ENCODE measurements around the gene BCAT1. TPM values are rescaled to one million over a fixed set of nuclear protein-coding genes. Genes with fewer than 3 reads are reported as not detected.
A peak's percentile ranks its signal among the peaks of the same experiment; 100 is the strongest.

BCAT1 gene
- 102 and 107 TPM in 2 replicates for total RNA-seq (2014; rRNA removed; shearing (Covaris generic))

- Histone ChIP-seq H3K9me3 (replicated peaks) (no peaks in the 10 kb centered on the region), H3K27me3 (replicated peaks) (no peaks in the 10 kb centered on the region), H3K4me1 (replicated peaks) (peaks cover 39% of the 10 kb centered on the region), H3K27ac (peak within 1 kb of the TSS; percentile 84), H3K36me3 (peaks cover 15% of the 10 kb centered on the region), H3K4me3 (peak within 1 kb of the TSS; percentile 77)
- peak; percentile 77 to 87 for DNase-seq (ENCODE audit: low read depth in 1 of 2, low spot score in 2 of 2)
Observed at GRCh38 chr12:24948757-24949722, at the start of gene BCAT1. BCAT1 (minus strand) TSS chr12:24949101; CDS start chr12:24948932, 169 bp downstream.

GRCh38 chr12:24997970-24998582 lies 49.2 kb upstream of the BCAT1 start:
- Histone ChIP-seq H3K36me3 (no peaks in the 10 kb centered on the region), H3K27me3 (replicated peaks) (no peaks in the 10 kb centered on the region), H3K9me3 (replicated peaks) (no peaks in the 10 kb centered on the region), H3K4me1 (replicated peaks) (peaks cover 19% of the 10 kb centered on the region), H3K27ac (no peak overlapping the region), H3K4me3 (no peak overlapping the region)
- DNase-seq (ENCODE audit: low read depth in 1 of 2, low spot score in 2 of 2) = peak in 1 of 2 experiments; percentile 50

GRCh38 chr12:24997496-24997895 lies 48.6 kb upstream of the BCAT1 start:
- DNase-seq (ENCODE audit: low read depth in 1 of 2, low spot score in 2 of 2) = no peak
- Histone ChIP-seq H3K36me3 (no peaks in the 10 kb centered on the region), H3K4me1 (replicated peaks) (peaks cover 19% of the 10 kb centered on the region), H3K9me3 (replicated peaks) (no peaks in the 10 kb centered on the region), H3K4me3 (no peak overlapping the region), H3K27ac (no peak overlapping the region), H3K27me3 (replicated peaks) (no peaks in the 10 kb centered on the region)

GRCh38 chr12:24996820-24997219 lies 47.9 kb upstream of the BCAT1 start:
- H3K4me1 ChIP-seq (replicated peaks) = peaks cover 19% of the 10 kb centered on the region
- H3K27me3 ChIP-seq (replicated peaks) = no peaks in the 10 kb centered on the region
- no peak overlapping the region for H3K27ac ChIP-seq
- H3K9me3 ChIP-seq (replicated peaks) = no peaks in the 10 kb centered on the region
- H3K36me3 ChIP-seq = no peaks in the 10 kb centered on the region
- DNase-seq (ENCODE audit: low read depth in 1 of 2, low spot score in 2 of 2) = no peak
- no peak overlapping the region for H3K4me3 ChIP-seq

- Histone ChIP-seq H3K4me1 (replicated peaks) (peaks cover 19% of the 10 kb centered on the region), H3K9me3 (replicated peaks) (no peaks in the 10 kb centered on the region), H3K4me3 (no peak overlapping the region), H3K27me3 (replicated peaks) (no peaks in the 10 kb centered on the region), H3K27ac (no peak overlapping the region), H3K36me3 (no peaks in the 10 kb centered on the region)
- no peak for DNase-seq (ENCODE audit: low read depth in 1 of 2, low spot score in 2 of 2)
Observed at GRCh38 chr12:24996102-24996797, 47.3 kb upstream of the BCAT1 start.

- no peak overlapping the region for H3K27ac ChIP-seq
- H3K4me1 ChIP-seq (replicated peaks) = peaks cover 17% of the 10 kb centered on the region
- DNase-seq (ENCODE audit: low read depth in 1 of 2, low spot score in 2 of 2) = no peak
- no peaks in the 10 kb centered on the region for H3K27me3 ChIP-seq (replicated peaks)
- H3K4me3 ChIP-seq = no peak overlapping the region
- no peaks in the 10 kb centered on the region for H3K9me3 ChIP-seq (replicated peaks)
- no peaks in the 10 kb centered on the region for H3K36me3 ChIP-seq
Observed at GRCh38 chr12:24993793-24994192, 44.9 kb upstream of the BCAT1 start.

GRCh38 chr12:24991209-24992049 lies 42.5 kb upstream of the BCAT1 start:
- Histone ChIP-seq H3K27ac (no peak overlapping the region), H3K9me3 (replicated peaks) (no peaks in the 10 kb centered on the region), H3K4me3 (no peak overlapping the region), H3K27me3 (replicated peaks) (no peaks in the 10 kb centered on the region), H3K4me1 (replicated peaks) (no peaks in the 10 kb centered on the region), H3K36me3 (no peaks in the 10 kb centered on the region)
- DNase-seq (ENCODE audit: low read depth in 1 of 2, low spot score in 2 of 2) = peak in 1 of 2 experiments; percentile 48

GRCh38 chr12:24989216-24989615 lies 40.3 kb upstream of the BCAT1 start:
- H3K4me3 ChIP-seq = no peak overlapping the region
- H3K27me3 ChIP-seq (replicated peaks) = no peaks in the 10 kb centered on the region
- DNase-seq (ENCODE audit: low read depth in 1 of 2, low spot score in 2 of 2) = no peak
- H3K27ac ChIP-seq = no peak overlapping the region
- H3K4me1 ChIP-seq (replicated peaks) = no peaks in the 10 kb centered on the region
- no peaks in the 10 kb centered on the region for H3K9me3 ChIP-seq (replicated peaks)
- no peaks in the 10 kb centered on the region for H3K36me3 ChIP-seq

- Histone ChIP-seq H3K27ac (no peak overlapping the region), H3K4me1 (replicated peaks) (no peaks in the 10 kb centered on the region), H3K27me3 (replicated peaks) (no peaks in the 10 kb centered on the region), H3K36me3 (no peaks in the 10 kb centered on the region), H3K4me3 (no peak overlapping the region), H3K9me3 (replicated peaks) (no peaks in the 10 kb centered on the region)
- DNase-seq (ENCODE audit: low read depth in 1 of 2, low spot score in 2 of 2) = no peak
Observed at GRCh38 chr12:24982250-24982649, 33.3 kb upstream of the BCAT1 start.

- no peak overlapping the region for H3K4me3 ChIP-seq
- no peak overlapping the region for H3K27ac ChIP-seq
- H3K36me3 ChIP-seq = no peaks in the 10 kb centered on the region
- H3K4me1 ChIP-seq (replicated peaks) = no peaks in the 10 kb centered on the region
- no peaks in the 10 kb centered on the region for H3K27me3 ChIP-seq (replicated peaks)
- DNase-seq (ENCODE audit: low read depth in 1 of 2, low spot score in 2 of 2) = no peak
- H3K9me3 ChIP-seq (replicated peaks) = no peaks in the 10 kb centered on the region
Observed at GRCh38 chr12:24979976-24980730, 31.3 kb upstream of the BCAT1 start.

GRCh38 chr12:24979329-24979728 lies 30.4 kb upstream of the BCAT1 start:
- Histone ChIP-seq H3K27ac (no peak overlapping the region), H3K27me3 (replicated peaks) (no peaks in the 10 kb centered on the region), H3K4me1 (replicated peaks) (no peaks in the 10 kb centered on the region), H3K4me3 (no peak overlapping the region), H3K36me3 (no peaks in the 10 kb centered on the region), H3K9me3 (replicated peaks) (no peaks in the 10 kb centered on the region)
- no peak for DNase-seq (ENCODE audit: low read depth in 1 of 2, low spot score in 2 of 2)

- H3K27me3 ChIP-seq (replicated peaks) = no peaks in the 10 kb centered on the region
- H3K36me3 ChIP-seq = no peaks in the 10 kb centered on the region
- no peaks in the 10 kb centered on the region for H3K9me3 ChIP-seq (replicated peaks)
- no peak overlapping the region for H3K4me3 ChIP-seq
- DNase-seq (ENCODE audit: low read depth in 1 of 2, low spot score in 2 of 2) = no peak
- H3K27ac ChIP-seq = no peak overlapping the region
- H3K4me1 ChIP-seq (replicated peaks) = no peaks in the 10 kb centered on the region
Observed at GRCh38 chr12:24977711-24978110, 28.8 kb upstream of the BCAT1 start.
